Measurements from ENCODE around the gene LRFN2. TPM values are rescaled to one million over a fixed set of nuclear protein-coding genes. Genes with fewer than 3 reads are reported as not detected.

Gene LRFN2
- polyA plus RNA-seq, 1 donor from 2014 or later = 14.8 TPM

- Histone ChIP-seq H3K4me2 (ENCODE audit: low read length) (no peak overlapping the region), H3K9me2 (ENCODE audit: insufficient read depth, low read length) (no peaks in the 10 kb centered on the region), H4K20me1 (ENCODE audit: insufficient read depth) (no peaks in the 10 kb centered on the region), H3K79me2 (replicated peaks; ENCODE audit: insufficient read depth, low read length) (no peaks in the 10 kb centered on the region), H3K27me3 (ENCODE audit: insufficient read depth, low read depth, low read length) (no peaks in the 10 kb centered on the region), H3K9me3 (ENCODE audit: low read length) (no peaks in the 10 kb centered on the region), H3F3A (ENCODE audit: insufficient read depth, low read length, poor library complexity, severe bottlenecking) (no peaks in the 10 kb centered on the region), H3K4me3 (ENCODE audit: low read length) (no peak overlapping the region), H2AFZ (ENCODE audit: low read depth, low read length) (no peak overlapping the region), H3K9ac (ENCODE audit: low read length) (no peak overlapping the region), H3K27ac (ENCODE audit: low read length) (no peak overlapping the region), H3K36me3 (ENCODE audit: insufficient read depth, low read length) (no peaks in the 10 kb centered on the region)
- TF ChIP-seq REST (IDR thresholded peaks at IDR 0.05; ENCODE audit: borderline replicate concordance) (no peak), RAD21 (conservative IDR thresholded peaks at IDR 0.05) (no peak), TAF1 (IDR thresholded peaks at IDR 0.05; ENCODE audit: low read depth) (no peak), EP300 (conservative IDR thresholded peaks at IDR 0.05; ENCODE audit: poor library complexity, severe bottlenecking) (no peak), CTCF (IDR thresholded peaks at IDR 0.05; ENCODE audit: poor library complexity, severe bottlenecking) (no peak), MXI1 (conservative IDR thresholded peaks at IDR 0.05; ENCODE audit: poor library complexity, severe bottlenecking) (no peak), SMC3 (conservative IDR thresholded peaks at IDR 0.05; ENCODE audit: poor library complexity) (no peak), POLR2AphosphoS5 (IDR thresholded peaks at IDR 0.05) (no peak), EZH2 (IDR thresholded peaks at IDR 0.05; ENCODE audit: borderline replicate concordance, insufficient read depth, low read length, poor library complexity, severe bottlenecking) (no peak)
These were observed 243.8 kb downstream of the LRFN2 start for GRCh38 chr6:40343318-40343876.

GRCh38 chr6:40342723-40343122 is 244.4 kb downstream of the LRFN2 start:
- Histone ChIP-seq H3K9me2 (ENCODE audit: insufficient read depth, low read length) (no peaks in the 10 kb centered on the region), H3K9me3 (ENCODE audit: low read length) (no peaks in the 10 kb centered on the region), H3K27me3 (ENCODE audit: insufficient read depth, low read depth, low read length) (no peaks in the 10 kb centered on the region), H3F3A (ENCODE audit: insufficient read depth, low read length, poor library complexity, severe bottlenecking) (no peaks in the 10 kb centered on the region), H4K20me1 (ENCODE audit: insufficient read depth) (no peaks in the 10 kb centered on the region), H2AFZ (ENCODE audit: low read depth, low read length) (no peak overlapping the region), H3K9ac (ENCODE audit: low read length) (no peak overlapping the region), H3K27ac (ENCODE audit: low read length) (no peak overlapping the region), H3K4me3 (ENCODE audit: low read length) (no peak overlapping the region), H3K79me2 (replicated peaks; ENCODE audit: insufficient read depth, low read length) (no peaks in the 10 kb centered on the region), H3K4me2 (ENCODE audit: low read length) (no peak overlapping the region), H3K36me3 (ENCODE audit: insufficient read depth, low read length) (no peaks in the 10 kb centered on the region)
- no peak for TF ChIP-seq TAF1 (IDR thresholded peaks at IDR 0.05; ENCODE audit: low read depth)
- TF ChIP-seq REST (IDR thresholded peaks at IDR 0.05; ENCODE audit: borderline replicate concordance) = no peak
- TF ChIP-seq SMC3 (conservative IDR thresholded peaks at IDR 0.05; ENCODE audit: poor library complexity) = no peak
- no peak for TF ChIP-seq CTCF (IDR thresholded peaks at IDR 0.05; ENCODE audit: poor library complexity, severe bottlenecking)
- TF ChIP-seq EP300 (conservative IDR thresholded peaks at IDR 0.05; ENCODE audit: poor library complexity, severe bottlenecking) = no peak
- no peak for TF ChIP-seq EZH2 (IDR thresholded peaks at IDR 0.05; ENCODE audit: borderline replicate concordance, insufficient read depth, low read length, poor library complexity, severe bottlenecking)
- TF ChIP-seq POLR2AphosphoS5 (IDR thresholded peaks at IDR 0.05) = no peak
- no peak for TF ChIP-seq RAD21 (conservative IDR thresholded peaks at IDR 0.05)
- TF ChIP-seq MXI1 (conservative IDR thresholded peaks at IDR 0.05; ENCODE audit: poor library complexity, severe bottlenecking) = no peak

Data from neural cell (in vitro differentiated cells).